HG02623 (cell line): ENCODE measurements around the gene STARD10.
"Not testable (repeated sequence)": the region's sequence is repeated elsewhere in the genome, so short reads cannot be mapped to it uniquely, and the experiment has no call there.

ENCODE experiments used
- ATAC-seq: cut with Tn5 transposase; IDR thresholded peaks from one replicate; pipeline ENCODE4 v1.9.1; 2021; ENCODE audit warnings: moderate library complexity; ENCODE audit not compliant: unreplicated experiment

Gene STARD10

GRCh38 chr11:72826191-72826941 is 32.5 kb upstream of the STARD10 start:
- ATAC-seq = no peak

GRCh38 chr11:72825661-72826060 is 31.8 kb upstream of the STARD10 start:
- ATAC-seq = no peak

- no peak for ATAC-seq
Observed at GRCh38 chr11:72824811-72825505, 31.1 kb upstream of the STARD10 start.

- no peak for ATAC-seq
Observed at GRCh38 chr11:72824020-72824419, 30.2 kb upstream of the STARD10 start.

GRCh38 chr11:72823105-72823804 is 29.4 kb upstream of the STARD10 start:
- ATAC-seq = no peak

GRCh38 chr11:72821920-72822799 is 28.3 kb upstream of the STARD10 start:
- ATAC-seq = peak; percentile 39

GRCh38 chr11:72821221-72821919 is 27.5 kb upstream of the STARD10 start:
- no peak for ATAC-seq

GRCh38 chr11:72820439-72821139 is 26.7 kb upstream of the STARD10 start:
- ATAC-seq = no peak

- no peak for ATAC-seq
Observed at GRCh38 chr11:72818971-72819370, 25.1 kb upstream of the STARD10 start.

GRCh38 chr11:72817966-72818365 is 24.1 kb upstream of the STARD10 start:
- no peak for ATAC-seq

GRCh38 chr11:72816404-72816990 is 22.6 kb upstream of the STARD10 start:
- no peak for ATAC-seq

GRCh38 chr11:72815110-72815618 is 21.3 kb upstream of the STARD10 start:
- no peak for ATAC-seq

GRCh38 chr11:72814286-72815109 is 20.7 kb upstream of the STARD10 start, which contains the start of gene ATG16L2:
Gene ATG16L2 (plus strand): TSS chr11:72814411. CDS start chr11:72814446, 35 bp downstream.
- ATAC-seq = peak; percentile 54

- peak; percentile 56 for ATAC-seq
Observed at GRCh38 chr11:72813740-72814285, 20.0 kb upstream of the STARD10 start.

- no peak for ATAC-seq
Observed at GRCh38 chr11:72812967-72813739, 19.3 kb upstream of the STARD10 start.

GRCh38 chr11:72812604-72812966 is 18.7 kb upstream of the STARD10 start:
- no peak for ATAC-seq

GRCh38 chr11:72811686-72812085 is 17.8 kb upstream of the STARD10 start:
- ATAC-seq = not testable (repeated sequence)
